GM04504 (cell line): ENCODE results near the gene PGAP2.
"Not testable (repeated sequence)": the region's sequence is repeated elsewhere in the genome, so short reads cannot be mapped to it uniquely, and the experiment has no call there.

Source experiments
- DNase-seq: peaks from one replicate; pipeline ENCODE4 v3.0.0-alpha.2; 2012; ENCODE audit warnings: low read depth

The PGAP2 gene

DNA sequence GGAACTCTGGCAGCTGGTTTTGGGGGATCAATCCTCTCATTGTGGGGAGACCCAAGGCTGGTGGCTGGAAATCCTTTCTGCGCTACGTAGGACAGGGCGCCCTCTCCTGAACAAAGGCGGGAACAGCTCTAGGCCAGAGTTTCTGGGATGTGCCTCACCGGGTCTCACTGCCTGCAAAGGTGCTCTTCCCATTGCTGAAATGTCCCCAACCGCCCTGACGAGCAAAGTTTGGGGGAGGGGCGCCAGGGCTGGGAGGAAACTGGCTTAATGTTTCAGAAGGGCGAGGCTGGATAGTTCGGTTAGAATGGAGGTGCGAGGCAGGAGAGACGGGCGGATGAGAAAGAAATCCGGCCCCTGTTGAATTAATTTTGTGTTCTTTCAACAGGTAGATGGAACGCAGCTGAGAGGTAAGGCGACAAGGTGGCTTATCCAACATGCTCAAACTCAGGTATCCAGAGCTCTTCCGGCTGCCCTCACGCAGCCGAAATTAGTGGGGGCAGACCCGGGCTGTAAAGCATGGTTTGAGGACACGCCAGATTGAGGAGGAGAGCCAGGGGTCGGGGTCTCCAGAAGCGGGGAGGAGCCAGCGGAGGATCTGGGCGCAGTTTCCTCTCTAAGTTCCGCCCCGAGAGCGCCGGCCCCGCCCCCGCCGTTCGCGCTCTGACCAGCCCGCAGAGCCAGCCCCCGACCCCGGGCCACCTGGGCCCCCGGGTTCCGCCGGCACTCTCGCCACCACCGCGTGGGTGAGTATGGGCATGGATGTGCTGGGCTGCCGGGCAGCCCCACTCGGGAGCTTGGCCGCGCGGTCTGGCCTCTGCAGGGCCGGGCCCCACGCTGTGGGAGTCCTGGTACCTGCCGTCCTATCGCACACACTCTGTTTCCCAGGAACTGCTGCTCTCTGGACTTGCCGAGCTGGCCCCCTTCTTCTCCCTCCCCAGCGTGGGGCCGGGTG, at the start of gene PGAP2:
PGAP2 (plus strand) TSS at position 652 of the 952 bp plus-strand sequence. CDS start 2,700 bp downstream, outside the sequence.
- DNase-seq: no peak

DNA sequence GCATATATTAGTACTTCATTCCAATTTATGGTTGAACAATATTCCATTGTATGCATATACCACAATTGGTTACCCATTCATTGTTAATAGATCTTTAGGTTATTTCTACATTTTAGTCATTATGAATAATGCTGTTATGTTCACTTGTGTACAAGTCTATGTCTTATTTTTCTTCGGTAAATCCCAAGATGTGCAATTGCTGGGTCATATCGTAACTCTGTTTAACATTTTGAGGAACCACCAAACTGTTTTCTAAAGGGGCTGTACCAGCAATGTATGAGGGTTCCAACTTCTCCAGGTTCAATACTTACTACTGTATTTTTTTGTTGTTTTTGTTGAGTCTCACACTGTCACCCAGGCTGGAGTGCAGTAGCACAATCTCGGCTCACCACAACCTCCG, 44.1 kb upstream of the PGAP2 start:
- DNase-seq: no peak

GRCh38 chr11:3766836-3767235, 41.5 kb upstream of the PGAP2 start:
- not testable (repeated sequence) for DNase-seq

GRCh38 chr11:3767536-3767935, 40.8 kb upstream of the PGAP2 start:
- no peak for DNase-seq

DNA sequence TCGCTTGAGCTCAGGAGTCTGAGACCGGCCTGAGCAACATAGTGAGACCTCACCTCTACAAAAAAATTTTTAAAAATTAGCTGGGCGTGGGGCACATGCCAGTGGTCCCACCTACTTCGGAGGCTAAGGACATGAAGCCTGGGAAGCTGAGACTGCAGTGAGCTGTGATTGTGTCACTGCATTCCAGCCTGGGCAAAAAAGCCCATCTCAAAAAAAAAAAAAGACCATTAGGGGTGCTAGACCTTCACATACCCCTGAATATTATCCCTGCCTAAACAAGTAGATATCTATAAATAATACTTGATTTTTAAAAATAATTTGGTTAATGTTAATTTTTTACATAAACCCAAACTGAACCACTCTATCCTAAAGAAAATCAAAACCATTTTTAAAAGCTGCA, 35.2 kb upstream of the PGAP2 start:
- no peak for DNase-seq

- no peak for DNase-seq
These were observed 32.5 kb upstream of the PGAP2 start for GRCh38 chr11:3775736-3776406.

DNA sequence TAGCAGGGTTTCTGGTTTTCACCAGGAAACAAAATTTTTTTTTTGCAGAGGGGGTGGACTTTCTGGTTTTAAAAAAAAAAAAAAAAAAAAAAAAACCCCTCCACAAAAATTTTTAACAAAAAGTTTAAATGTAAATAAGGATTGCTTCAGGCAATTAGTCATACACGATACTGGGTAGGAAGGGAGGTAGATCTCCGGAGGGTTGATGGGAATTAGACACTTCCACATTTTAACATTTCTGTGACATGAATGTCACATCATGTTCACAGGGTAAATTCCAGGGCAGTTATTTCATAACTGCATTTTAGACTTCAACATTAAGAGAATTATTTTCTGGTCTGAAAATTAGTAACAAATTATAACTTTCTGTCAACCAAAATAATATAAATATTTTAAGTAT, 26.9 kb upstream of the PGAP2 start:
- no peak for DNase-seq

- DNase-seq: no peak
These were observed 25.4 kb upstream of the PGAP2 start for GRCh38 chr11:3782963-3783362.

GRCh38 chr11:3783611-3784010, 24.7 kb upstream of the PGAP2 start:
- no peak for DNase-seq

GRCh38 chr11:3786781-3787428, 21.5 kb upstream of the PGAP2 start:
- DNase-seq: no peak

DNA sequence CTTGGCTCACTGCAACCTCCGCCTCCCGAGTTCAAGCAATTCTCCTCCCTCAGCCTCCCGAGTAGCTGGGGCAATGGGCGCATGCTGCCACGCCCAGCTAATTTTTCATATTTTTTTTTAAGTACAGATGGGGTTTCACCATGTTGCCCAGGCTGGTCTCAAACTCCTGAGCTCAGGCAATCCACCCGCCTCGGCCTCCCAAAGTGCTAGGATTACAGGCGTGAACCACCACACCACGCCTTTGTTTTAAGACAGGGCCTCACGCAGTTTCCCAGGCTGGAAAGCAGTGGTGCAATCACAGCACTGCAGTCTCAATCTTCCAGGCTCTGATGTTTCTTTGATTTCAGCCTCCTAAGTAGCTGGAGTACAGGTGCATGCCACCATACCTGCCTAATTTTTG, 14.0 kb upstream of the PGAP2 start:
- not testable (repeated sequence) for DNase-seq

DNA sequence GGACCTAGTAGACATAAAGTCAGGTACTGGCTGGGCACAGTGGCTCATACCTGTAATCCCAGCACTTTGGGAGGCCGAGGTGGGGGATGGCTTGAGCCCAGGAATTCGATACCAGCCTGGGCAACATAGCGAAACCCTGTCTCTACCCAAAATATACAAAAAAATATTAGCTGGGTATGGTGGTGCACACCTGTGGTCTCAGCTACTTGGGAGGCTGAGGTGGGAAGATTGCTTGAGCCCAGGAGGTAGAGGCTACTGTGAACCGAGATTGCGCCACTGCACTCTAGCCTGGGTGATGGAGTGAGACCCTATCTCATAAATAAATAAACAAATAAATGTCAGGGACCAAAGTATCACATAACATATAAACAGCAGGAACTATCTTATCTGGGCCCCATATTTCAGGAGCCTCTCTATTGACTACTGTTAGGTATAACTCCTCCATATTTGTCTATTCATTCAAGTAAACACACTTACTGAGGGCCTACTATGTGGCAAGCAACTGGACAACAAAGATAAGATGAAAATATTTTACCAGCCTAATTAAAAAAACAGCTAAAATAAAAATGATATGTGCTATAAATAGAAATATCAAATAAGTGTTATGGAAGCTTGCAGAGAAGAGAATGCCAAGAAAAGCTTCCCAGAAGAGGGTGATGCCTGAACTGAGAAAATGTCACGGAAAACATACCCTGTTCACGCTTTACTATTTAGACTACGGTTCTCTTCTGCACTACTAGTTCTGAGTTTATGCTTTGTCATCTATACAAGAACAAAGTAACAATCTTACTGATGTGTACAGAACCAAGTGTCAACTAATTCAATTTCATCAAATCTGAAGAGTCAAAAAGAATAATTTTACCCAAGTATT, 13.0 kb upstream of the PGAP2 start:
- no peak for DNase-seq

- DNase-seq: no peak
These were observed 12.4 kb upstream of the PGAP2 start for GRCh38 chr11:3796002-3796311.

DNA sequence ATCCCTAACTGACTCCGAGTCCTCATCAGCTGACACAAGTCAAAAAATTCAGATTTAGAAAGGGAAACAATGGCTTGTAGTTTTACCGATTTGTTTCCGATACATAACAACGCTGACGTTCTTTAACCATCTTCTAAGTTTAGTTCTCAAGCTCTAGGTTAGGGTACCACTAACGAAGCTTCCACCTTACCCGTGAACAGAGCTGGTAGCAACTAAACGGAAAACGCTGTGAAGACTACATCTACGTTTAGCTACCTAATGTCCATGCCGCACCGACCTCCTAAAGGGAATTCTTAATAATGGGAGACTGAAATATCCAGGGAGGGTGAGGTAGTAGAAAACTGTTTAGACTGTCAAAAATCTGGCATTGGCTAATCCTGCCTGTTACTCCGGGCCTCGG, 12.0 kb upstream of the PGAP2 start:
- no peak for DNase-seq

DNA sequence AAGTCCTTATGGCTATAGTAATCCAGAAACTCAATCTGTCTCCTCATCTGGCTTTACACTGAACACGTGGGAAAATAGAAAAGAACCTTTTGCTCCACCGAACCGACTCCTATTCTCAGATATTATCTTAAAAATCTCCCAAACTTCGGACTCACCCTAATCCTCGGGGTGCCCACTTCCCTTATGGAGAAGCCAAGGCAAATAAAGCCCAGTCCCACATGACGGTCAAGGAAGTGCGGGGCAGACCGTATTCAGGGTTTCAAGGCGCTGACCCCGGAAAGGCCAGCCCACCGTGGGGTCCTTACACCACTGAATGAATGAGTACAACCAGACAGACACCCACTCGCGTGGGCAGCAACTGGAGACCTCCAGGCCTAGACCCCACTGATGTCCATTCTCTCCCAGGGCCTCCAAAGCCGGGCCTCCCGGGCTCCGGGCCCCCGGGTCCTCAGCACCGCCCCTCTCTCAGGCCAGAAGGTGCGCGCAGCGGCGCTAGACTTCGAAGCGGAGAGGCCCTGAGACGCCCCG, 11.5 kb upstream of the PGAP2 start:
- no peak for DNase-seq

- DNase-seq: peak; percentile 100
These were observed 10.8 kb upstream of the PGAP2 start, which contains the start of gene NUP98 for GRCh38 chr11:3797329-3798090. Gene NUP98, minus strand, starts transcription at chr11:3797554. Its CDS starts 15,437 bp downstream, at chr11:3782117.

- no peak for DNase-seq
These were observed 9.2 kb upstream of the PGAP2 start for GRCh38 chr11:3799143-3799542.

GRCh38 chr11:3799873-3800272, 8.5 kb upstream of the PGAP2 start:
- no peak for DNase-seq

DNA sequence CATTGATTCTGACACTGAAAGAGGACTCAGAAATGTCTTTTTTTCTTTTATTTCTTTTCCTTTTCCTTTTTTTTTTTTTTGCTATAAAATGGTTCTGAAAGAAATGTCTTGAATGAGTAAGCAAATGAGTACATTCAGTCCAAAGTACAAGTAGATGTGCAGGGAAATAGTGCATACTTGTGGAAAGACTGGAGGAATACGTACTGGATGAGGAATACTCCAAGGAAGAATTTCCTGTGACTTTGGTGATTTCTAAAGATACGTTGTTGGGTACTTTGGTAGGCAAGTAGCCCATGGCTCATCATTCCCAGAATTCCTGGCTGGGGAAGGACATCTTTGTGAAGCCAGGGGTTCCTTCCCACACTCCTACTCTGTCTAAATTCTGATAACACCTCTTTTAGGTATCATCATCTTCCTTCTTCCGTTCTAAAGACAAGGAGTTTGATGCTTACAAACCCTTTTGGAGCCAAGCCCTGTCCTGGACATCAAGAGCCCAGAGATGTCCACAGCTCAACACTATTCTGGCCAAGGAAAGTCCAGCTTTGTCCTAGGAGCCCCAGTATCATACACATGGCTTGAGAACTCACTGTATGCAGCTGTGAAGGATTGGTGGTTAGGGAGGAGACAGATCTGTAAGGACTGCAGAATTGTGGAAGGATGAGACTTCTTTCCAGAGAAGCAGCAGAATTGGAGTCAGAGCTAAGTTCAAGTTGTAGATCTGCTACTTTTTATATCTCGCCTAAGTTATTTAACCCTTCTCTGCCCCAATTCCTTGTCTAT, 6.2 kb upstream of the PGAP2 start:
- DNase-seq: no peak
